HEK293 (cell line): ENCODE results near the gene ANKH.

ENCODE experiments used
- CTCF ChIP-seq: fragments of 450-650 bp; formaldehyde crosslinking; IDR thresholded peaks from 2 replicates; pipeline ENCODE4 v1.5.1; 2016; ENCODE audit warnings: missing biosample characterization, missing genetic modification characterization
- TCF7L2 ChIP-seq: IDR thresholded peaks from 2 replicates; pipeline ENCODE4 v1.6.1; 2011; ENCODE audit warnings: low read depth, mild to moderate bottlenecking, inconsistent platforms, low read length, moderate library complexity, borderline replicate concordance
- ZBTB44 ChIP-seq: fragments of 450-650 bp; IDR thresholded peaks from 2 replicates; pipeline ENCODE4 v1.5.1; 2018; ENCODE audit warnings: missing biosample characterization, mild to moderate bottlenecking, missing genetic modification characterization

- no peak for TF ChIP-seq CTCF (tag by site-specific recombination)
- TF ChIP-seq ZBTB44, result no peak
- no peak for TF ChIP-seq TCF7L2
Observed at GRCh38 chr5:14730466-14730865, 141.1 kb downstream of the ANKH start.
